BE2C (cell line): ENCODE data around the gene TMC1.

Source experiments
- DNase-seq: peaks from one replicate; pipeline ENCODE4 v3.0.0-alpha.2; 2020
- H3K27me3 ChIP-seq: fragments of 250-450 bp; sonication (Bioruptor Pico); 2 replicates; pipeline ENCODE4 v1.5.1; 2020; ENCODE audit warnings: mild to moderate bottlenecking
- H3K36me3 ChIP-seq: fragments of 250-450 bp; sonication (Bioruptor Pico); 2 replicates; pipeline ENCODE4 v1.5.1; 2020; ENCODE audit warnings: mild to moderate bottlenecking
- H3K4me1 ChIP-seq: fragments of 250-450 bp; sonication (Bioruptor Pico); 2 replicates; pipeline ENCODE4 v1.5.1; 2020
- H3K4me3 ChIP-seq: 2 replicates; pipeline ENCODE4 v1.5.1; 2011; ENCODE audit warnings: low read depth, low read length
- H3K9me3 ChIP-seq: fragments of 250-450 bp; sonication (Bioruptor Pico); 2 replicates; pipeline ENCODE4 v1.5.1; 2020
- CTCF ChIP-seq: IDR thresholded peaks from 2 replicates; pipeline ENCODE4 v1.5.1; 2012; ENCODE audit warnings: mild to moderate bottlenecking, low read depth, low read length

TMC1 gene

GRCh38 chr9:72721067-72721466, 199.7 kb downstream of the TMC1 start:
- no peaks in the 10 kb centered on the region for H3K4me1 ChIP-seq
- H3K4me3 ChIP-seq, result no peak overlapping the region
- no peaks in the 10 kb centered on the region for H3K36me3 ChIP-seq
- no peaks in the 10 kb centered on the region for H3K27me3 ChIP-seq
- DNase-seq, result no peak
- TF ChIP-seq CTCF, result no peak
- no peaks in the 10 kb centered on the region for H3K9me3 ChIP-seq

GRCh38 chr9:72726947-72727346, 205.5 kb downstream of the TMC1 start:
- Histone ChIP-seq H3K36me3 (no peaks in the 10 kb centered on the region), H3K4me1 (no peaks in the 10 kb centered on the region), H3K4me3 (no peak overlapping the region), H3K27me3 (no peaks in the 10 kb centered on the region), H3K9me3 (no peaks in the 10 kb centered on the region)
- TF ChIP-seq CTCF, result no peak
- no peak for DNase-seq

- H3K36me3 ChIP-seq, result no peaks in the 10 kb centered on the region
- no peaks in the 10 kb centered on the region for H3K4me1 ChIP-seq
- H3K4me3 ChIP-seq, result no peak overlapping the region
- no peak for TF ChIP-seq CTCF
- H3K27me3 ChIP-seq, result no peaks in the 10 kb centered on the region
- H3K9me3 ChIP-seq, result no peaks in the 10 kb centered on the region
- DNase-seq, result no peak
Measured at GRCh38 chr9:72728031-72728770, 206.8 kb downstream of the TMC1 start.

GRCh38 chr9:72733895-72734294, 212.5 kb downstream of the TMC1 start:
- Histone ChIP-seq H3K4me1 (no peaks in the 10 kb centered on the region), H3K27me3 (no peaks in the 10 kb centered on the region), H3K9me3 (no peaks in the 10 kb centered on the region), H3K4me3 (no peak overlapping the region), H3K36me3 (no peaks in the 10 kb centered on the region)
- no peak for TF ChIP-seq CTCF
- DNase-seq, result no peak

GRCh38 chr9:72734631-72735030, 213.2 kb downstream of the TMC1 start:
- TF ChIP-seq CTCF, result no peak
- H3K9me3 ChIP-seq, result no peaks in the 10 kb centered on the region
- DNase-seq, result no peak
- H3K4me3 ChIP-seq, result no peak overlapping the region
- no peaks in the 10 kb centered on the region for H3K4me1 ChIP-seq
- no peaks in the 10 kb centered on the region for H3K36me3 ChIP-seq
- H3K27me3 ChIP-seq, result no peaks in the 10 kb centered on the region

GRCh38 chr9:72743836-72744235, 222.4 kb downstream of the TMC1 start:
- no peaks in the 10 kb centered on the region for H3K9me3 ChIP-seq
- H3K27me3 ChIP-seq, result no peaks in the 10 kb centered on the region
- DNase-seq, result no peak
- no peaks in the 10 kb centered on the region for H3K36me3 ChIP-seq
- H3K4me1 ChIP-seq, result no peaks in the 10 kb centered on the region
- no peak for TF ChIP-seq CTCF
- no peak overlapping the region for H3K4me3 ChIP-seq
